ENCODE measurements around the gene HIBCH.
"Not testable (repeated sequence)": the region's sequence is repeated elsewhere in the genome, so short reads cannot be mapped to it uniquely, and the experiment has no call there.

HIBCH gene

DNA sequence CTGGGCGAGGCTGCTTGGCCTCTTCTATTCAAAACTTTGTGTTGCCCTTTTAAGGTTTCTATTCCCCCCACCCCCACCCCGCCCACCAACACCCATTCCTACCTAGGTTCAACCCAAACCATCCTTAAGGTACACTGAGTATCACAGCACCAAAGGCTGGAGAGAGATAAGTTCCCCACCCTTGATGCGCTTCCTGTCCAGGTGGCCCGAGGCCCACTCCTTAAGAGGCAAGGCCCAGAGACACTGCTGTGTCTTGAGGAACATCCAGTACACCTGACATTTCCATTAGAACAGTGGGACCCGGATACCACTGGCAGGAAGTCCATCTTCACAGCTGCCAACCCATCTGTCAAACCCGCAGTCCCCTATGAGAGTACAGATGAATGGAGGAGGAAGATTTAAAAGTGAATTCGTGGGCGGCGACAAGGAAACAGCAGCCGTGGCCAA lies 23.5 kb upstream of the HIBCH start:
- DNase-seq (ENCODE audit: low read depth in 4 of 4, low spot score in 1 of 4), result no peak

DNA sequence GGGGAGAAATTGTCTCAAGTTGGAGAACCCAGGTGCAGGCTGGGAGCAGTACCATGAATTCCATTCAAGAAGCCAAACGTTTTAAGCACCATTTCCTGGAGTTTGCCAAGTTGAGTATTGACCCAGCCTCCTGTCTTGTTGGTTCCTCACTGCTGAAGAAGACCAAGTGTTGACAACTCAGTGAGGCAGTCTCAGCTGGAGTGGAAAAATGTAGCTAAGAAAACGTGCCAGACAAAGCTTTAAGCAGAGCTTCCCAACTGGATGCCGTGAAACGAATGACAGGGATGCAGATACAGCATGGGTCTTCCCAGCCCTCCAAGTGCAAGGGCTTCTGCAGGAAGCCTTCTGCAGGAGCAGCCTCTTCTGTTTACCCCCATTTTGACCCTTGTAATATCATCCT lies 23.0 kb upstream of the HIBCH start:
- no peak for DNase-seq (ENCODE audit: low read depth in 4 of 4, low spot score in 1 of 4)

DNA sequence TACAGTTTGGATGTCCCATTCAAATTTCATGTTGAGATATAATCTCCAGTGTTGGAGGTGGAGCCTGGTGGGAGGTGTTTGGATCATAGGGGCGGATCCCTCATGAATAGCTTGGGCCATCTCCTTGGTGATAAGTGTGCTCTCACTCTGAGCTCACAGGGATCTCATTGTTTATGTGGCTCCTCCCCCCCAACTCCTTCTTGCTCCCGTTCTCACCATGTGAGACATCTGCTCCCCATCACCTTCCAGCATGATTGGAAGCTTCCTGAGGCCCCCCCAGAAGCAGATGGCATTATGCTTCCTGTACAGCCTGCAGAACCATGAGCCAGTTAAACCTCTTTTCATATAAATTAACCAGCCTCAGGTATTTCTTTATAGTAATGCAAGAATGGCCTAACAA lies 20.7 kb upstream of the HIBCH start:
- DNase-seq (ENCODE audit: low read depth in 4 of 4, low spot score in 1 of 4), result no peak

DNA sequence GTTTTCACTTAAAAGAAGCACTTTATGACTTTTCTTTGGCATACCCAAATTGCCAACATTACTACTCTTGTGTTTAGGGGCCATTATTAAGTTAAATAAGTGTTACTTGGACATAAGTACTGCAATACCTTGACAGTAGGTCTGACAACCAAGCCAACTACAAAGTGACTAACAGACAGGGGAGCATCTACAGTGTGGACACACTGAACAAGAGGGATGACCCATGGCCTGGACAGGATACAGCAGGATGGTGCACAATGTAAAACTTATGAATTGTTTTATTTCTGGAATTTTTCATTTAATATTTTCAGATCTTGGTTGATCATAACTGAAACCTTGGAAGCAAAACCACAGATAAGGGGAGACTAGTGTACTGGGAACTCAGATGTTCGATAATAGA lies 19.8 kb upstream of the HIBCH start:
- no peak for DNase-seq (ENCODE audit: low read depth in 4 of 4, low spot score in 1 of 4)

DNA sequence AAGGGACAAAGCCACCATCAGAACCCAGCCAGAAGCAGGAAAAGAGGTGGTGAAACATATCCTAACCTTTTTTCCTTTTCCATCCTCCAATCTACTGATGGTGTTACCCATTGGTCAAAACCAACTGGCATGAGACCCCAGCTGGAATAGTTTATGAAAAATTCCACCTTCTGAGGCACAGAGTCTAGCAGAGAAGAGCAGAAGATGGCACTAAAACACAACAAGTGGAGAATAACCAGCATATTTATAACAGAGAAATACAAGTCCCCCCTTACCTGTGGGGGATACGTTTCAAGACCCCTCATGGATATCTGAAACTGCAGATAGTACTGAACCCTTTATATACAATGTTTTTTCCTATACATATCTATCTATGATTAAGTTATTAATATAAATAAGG lies 18.8 kb upstream of the HIBCH start:
- no peak for DNase-seq (ENCODE audit: low read depth in 4 of 4, low spot score in 1 of 4)

DNA sequence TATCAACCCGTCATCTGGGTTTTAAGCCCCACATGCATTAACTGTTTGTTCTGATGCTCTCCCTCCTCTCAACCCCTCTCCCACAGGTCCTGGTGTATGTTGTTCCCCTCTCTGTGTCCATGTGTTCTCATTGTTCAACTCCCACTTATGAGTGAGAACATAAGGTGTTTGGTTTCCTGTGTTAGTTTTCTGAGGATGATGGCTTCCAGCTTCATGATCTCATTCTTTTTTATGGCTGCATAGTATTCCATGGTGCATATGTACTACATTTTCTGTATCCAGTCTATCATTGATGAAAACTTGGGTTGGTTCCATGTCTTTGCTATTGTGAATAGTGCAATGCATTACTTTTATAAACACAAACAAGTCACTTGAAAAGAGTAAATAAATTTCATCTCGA lies 16.8 kb upstream of the HIBCH start:
- no peak for DNase-seq (ENCODE audit: low read depth in 4 of 4, low spot score in 1 of 4)

DNA sequence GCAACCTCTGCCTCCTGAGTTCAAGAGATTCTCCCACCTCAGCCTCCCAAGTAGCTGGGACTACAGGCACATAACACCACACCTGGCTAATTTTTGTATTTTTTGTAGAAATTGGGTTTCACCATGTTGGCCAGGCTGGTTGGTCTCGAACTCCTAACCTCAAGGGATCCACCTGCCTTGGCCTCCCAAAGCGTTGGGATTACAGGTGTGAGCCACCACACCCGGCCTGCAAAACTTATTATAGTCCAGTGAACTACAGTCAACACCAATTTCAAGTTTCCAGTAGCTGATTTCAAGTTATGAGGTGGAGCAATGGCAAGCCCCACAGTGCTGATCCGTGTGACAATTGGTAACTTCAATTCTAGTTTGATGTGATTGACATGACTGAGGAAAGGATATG lies 16.0 kb upstream of the HIBCH start:
- not testable (repeated sequence) for DNase-seq (ENCODE audit: low read depth in 4 of 4, low spot score in 1 of 4)

DNA sequence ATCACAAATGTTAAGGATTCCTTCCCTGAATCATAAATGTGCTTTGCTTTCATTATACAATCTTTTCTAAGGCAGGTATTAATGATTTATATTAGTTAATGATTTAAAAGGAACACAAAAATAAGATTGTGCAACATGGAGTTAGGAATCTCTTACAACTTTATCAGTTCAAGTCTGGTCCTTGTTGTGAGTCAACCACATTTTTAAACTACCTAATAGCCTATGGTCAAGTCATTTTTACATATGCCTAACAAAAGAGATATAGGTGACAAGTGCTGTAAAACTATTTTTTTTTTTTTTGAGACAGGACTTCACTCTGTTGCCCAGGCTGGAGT lies 15.6 kb upstream of the HIBCH start:
- no peak for DNase-seq (ENCODE audit: low read depth in 4 of 4, low spot score in 1 of 4)

DNA sequence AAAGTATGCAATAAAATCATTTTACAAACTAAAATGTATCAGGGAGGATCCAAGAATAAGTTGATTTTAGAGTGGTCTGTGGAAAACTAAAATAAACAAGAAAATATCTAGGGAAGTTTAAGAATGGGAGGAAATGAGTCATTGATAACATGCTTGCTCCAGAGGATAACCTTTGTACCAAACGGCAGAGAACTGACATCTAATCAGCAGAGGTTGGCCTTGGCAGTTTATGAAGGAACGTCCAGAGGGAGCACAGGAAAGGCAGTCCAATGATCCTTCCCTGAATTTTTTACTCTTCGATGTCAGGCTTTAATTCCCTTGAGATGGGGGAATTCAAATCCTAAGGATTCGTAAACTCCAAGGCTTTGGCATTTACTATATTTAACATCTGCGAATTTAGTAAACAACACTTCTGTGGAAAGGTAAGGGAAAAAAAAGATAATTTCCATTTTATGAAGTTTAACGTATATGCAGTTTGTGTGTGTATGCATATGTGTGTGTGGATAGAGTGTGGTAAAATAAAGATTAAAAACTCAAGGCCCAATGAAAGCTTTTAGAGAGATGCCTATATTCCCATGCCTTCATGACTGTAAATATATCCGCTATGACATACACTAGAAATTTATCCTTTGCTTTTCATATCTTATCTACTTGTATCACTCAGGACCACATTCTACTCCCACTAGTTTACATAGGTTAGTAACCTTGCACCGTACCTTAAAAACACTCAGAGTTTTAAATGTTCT lies 15.0 kb upstream of the HIBCH start:
- no peak for DNase-seq (ENCODE audit: low read depth in 4 of 4, low spot score in 1 of 4)

DNA sequence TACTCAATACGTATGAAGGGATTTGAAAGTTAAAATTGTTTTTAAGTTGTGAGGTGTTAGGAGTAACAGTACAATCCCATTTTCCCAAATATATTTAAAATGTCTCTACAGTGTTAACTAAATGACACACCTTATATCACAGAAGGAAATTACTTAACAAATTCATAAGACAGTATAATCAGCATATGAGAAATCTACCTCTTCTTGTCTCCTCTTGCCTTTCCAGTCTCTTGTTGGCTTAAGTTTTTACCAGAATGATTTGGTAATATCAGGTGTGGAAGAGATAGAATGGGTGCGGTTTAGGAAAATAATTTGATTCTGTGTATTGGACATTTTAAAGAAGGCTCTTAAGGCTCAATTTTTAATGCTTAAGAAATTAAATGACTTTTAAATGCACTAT lies 14.3 kb upstream of the HIBCH start:
- no peak for DNase-seq (ENCODE audit: low read depth in 4 of 4, low spot score in 1 of 4)

DNA sequence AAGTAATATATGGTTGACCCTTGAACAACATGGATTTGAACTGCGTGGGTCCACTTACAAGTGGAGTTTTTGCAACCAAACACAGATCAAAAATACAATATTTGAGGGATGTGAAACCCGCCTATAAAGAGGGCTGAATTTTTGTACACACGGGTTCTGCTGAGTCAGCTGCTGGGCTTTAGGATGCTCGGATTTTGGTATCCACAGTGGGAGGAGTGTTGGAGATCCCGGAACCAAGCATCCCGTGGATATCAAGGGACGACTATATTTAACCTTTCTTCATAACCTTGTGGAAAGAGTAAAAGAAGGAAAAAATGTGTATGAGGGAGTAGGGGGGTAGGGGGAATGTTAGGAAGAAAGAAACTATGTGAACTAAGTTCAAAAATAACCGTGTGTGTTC lies 13.8 kb upstream of the HIBCH start:
- DNase-seq (ENCODE audit: low read depth in 4 of 4, low spot score in 1 of 4), result no peak

DNA sequence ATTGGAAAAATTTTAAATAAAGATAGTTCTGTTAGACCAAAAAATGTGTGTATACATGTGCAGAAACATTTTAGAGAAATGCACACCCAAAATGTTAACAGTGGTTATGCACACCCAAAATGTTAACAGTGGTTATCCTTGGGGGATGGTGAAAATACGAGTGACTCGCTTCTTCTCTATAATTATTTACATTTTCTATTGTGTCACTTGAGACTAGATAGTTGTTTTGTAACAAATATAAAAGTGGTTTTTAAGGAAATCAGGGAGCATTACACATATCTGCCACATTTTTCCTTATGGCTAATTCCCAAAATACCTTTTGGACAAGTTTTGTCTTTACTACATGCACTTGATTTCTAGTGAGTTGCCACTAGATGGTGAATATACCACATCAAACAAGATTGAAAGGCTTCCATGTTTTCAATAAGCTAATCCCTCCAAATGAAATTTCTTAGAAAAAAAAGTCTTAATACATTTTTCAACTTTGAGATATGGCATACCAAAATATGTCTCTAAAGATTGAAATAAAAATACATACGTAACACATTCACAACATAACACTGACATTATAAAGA lies 9.0 kb upstream of the HIBCH start:
- no peak for DNase-seq (ENCODE audit: low read depth in 4 of 4, low spot score in 1 of 4)

DNA sequence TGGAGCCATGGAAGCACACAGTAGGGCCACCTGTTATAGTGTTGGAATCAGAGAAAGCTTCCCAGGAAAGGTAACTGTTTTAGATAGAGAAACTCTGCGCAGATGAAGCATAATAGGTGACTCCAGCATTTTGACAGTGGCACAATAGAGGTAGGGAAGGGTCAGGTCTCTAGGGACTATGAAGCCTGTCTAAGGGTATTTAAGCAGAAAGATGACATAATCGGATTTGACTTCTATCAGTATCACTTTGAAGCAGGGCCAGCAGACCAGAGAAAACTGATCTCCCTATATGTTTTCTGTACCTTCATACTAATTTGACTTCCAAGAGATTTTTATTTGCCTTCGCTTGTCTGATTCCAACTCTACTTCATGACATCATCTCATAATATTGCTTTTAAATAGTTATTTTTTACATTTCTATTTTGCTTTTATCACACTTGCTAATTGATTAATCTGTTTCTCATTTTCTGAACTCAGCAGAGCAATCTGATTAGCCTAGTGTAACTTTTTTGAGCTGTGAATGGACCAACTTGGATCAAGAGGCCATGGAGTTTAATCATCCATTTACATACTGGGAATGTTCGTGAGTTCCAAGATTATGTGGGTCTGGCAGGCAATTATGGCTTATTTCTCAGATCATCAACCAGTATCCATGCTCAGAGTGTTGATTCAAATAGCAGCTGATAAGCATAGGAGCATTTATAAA lies 8.4 kb upstream of the HIBCH start:
- DNase-seq (ENCODE audit: low read depth in 4 of 4, low spot score in 1 of 4), result no peak

DNA sequence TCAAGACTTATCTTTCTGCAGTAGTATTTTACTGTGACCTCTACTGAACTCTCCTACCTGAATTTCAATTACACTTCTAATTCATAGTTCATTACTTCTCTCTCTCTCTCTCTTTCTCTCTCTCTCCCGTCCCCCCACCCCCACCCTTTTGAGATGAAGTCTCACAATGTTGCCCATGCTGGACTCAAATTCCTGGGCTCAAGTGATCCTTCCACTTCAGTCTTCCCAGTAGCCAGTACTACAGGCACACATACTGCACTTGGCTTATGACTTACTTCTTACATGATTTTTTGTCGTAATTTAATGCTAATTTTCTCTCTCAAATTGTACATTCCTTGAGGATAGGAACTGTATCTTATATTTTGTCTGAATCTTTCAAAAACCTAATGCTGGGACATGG lies 6.0 kb upstream of the HIBCH start:
- DNase-seq (ENCODE audit: low read depth in 4 of 4, low spot score in 1 of 4), result no peak

DNA sequence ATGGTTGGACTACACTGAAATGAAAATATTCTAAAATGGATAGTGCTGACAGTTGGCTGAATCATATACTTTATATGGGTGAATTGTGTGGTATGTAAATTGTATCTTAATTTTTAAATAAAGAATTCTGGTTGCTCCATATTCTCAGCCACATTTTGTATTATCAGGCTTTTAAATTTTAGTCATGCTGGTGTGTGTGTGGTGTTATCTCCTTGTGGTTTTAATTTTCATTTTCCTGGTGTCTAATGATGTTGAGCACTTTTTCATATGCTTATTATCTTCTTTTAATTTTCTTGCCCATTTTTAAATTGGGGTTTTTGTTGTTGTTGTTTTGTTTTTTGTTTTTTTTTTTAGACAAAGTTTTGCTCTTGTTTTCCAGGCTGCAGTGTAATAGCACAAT lies 3.8 kb upstream of the HIBCH start:
- no peak for DNase-seq (ENCODE audit: low read depth in 4 of 4, low spot score in 1 of 4)

DNA sequence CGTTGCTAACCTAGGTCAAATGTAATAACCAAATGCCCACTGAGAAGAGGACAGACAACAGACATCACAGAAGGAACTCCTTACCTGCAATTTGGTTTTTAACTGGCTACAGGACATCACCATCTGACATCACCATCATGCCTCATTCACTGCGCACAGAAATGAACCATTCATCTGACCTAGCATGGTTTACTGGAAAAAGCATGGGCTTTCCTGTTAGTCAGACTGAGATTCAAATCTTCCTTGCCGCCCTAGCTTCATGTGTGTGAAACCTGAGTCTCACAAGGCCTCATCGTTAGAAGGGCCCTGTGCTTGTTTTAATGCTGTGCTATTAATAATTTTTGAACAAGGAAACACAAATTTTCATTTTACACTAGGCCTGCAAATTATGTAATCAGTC lies 1.1 kb upstream of the HIBCH start:
- DNase-seq (ENCODE audit: low read depth in 4 of 4, low spot score in 1 of 4), result peak in 1 of 4 experiments; percentile 28

DNA sequence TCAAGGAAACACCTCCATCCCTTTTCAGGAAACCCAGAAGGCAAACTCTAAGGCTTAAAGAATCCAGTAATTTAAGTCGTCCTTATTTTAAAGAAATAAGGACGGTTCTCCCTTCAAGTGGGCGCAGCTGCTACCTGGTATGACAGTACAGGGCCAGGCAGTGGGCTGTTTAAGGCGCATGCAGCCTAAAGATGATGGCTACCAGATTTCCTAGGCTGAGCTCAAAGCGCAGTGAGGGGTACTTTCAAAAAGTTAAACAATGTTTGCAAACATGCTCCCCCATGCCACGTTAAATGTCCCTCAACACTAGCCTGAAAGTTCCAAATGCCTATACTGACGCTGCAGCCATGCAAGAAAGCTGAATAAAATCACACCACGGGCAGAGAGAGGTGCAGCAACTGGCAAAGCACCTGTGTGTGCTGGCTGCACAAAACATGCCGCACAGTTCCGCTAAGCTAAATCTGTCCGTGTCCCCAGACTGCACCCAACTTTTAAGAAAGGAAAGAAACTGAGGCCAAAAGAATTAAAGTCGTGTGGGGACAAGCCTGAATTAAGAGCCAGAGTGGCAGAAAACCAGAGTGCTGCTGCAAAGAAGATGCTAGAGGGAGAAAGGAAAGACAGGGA lies 583 bp downstream of the HIBCH start:
- DNase-seq (ENCODE audit: low read depth in 4 of 4, low spot score in 1 of 4), result no peak

DNA sequence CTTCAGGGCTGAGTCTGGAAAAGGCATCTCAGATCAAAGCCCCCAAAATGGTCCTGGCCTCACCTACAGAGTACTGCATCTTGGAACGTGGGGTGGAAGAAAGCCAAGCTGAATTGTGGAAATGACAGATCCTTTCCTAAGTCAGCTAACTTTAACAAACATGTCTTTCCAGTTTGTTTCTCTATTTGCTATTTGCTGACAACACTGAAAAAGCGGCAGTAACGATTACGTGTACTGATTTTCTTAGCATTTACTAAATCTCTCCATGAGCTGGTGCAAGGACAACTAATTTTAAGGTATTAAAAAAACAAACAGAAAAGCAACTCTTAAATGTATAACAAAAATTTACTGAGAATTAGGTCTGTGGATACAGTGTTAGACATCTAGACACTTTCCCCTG lies 1.1 kb downstream of the HIBCH start:
- no peak for DNase-seq (ENCODE audit: low read depth in 4 of 4, low spot score in 1 of 4)

DNA sequence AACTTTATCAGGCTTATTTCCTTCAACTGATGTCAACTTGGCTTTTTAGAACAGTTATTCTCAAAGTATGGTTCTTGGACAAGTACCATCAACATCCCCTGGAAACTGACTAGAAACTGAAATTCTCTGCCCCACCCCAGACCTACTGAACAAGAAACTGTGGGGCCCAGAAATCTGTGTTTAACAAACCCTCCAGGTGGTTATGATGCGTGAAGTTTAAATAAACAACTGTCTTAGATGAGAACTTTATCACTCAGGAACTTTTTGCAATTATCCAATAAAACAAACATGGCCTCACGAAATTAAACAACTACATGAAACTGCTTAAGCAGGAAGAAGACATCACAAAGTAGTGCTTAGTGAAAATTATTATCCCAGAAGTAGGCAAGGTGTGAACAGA lies 4.4 kb downstream of the HIBCH start:
- no peak for DNase-seq (ENCODE audit: low read depth in 4 of 4, low spot score in 1 of 4)

DNA sequence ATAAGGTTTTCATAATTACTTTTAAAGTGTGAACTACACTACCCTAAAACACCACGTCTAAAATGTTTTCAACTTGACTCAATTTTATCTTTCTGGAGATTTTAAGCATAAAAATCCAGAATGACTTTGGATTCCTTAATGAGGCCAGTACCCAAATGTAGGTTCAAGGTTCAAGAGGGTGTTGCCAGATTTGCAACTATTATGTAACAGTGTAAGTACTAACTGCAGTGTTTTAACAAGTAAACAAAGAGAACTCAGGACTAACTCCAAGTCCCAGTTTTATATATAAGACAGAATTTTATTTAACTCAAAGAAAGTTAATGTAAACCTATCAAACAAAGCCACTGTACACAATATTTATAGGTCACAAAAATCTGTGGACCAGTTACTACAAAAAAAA lies 5.7 kb downstream of the HIBCH start:
- DNase-seq (ENCODE audit: low read depth in 4 of 4, low spot score in 1 of 4), result no peak

DNA sequence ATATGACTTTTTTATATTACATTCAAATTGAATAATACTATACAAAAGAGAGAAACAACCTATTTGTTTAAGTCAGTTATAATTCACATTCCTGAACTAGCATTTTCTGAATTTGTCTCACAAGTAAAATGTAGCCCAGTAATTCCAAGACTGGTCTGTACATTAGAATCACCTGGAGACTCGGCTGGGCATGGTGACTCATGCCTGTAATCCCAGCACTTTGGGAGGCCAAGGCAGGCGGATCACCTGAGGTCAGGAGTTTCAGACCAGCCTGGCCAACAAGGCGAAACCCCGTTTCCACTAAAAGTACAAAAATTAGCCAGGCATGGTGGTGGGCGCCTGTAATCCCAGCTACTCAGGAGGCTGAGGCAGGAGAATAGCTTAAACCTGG lies 7.0 kb downstream of the HIBCH start:
- not testable (repeated sequence) for DNase-seq (ENCODE audit: low read depth in 4 of 4, low spot score in 1 of 4)

DNA sequence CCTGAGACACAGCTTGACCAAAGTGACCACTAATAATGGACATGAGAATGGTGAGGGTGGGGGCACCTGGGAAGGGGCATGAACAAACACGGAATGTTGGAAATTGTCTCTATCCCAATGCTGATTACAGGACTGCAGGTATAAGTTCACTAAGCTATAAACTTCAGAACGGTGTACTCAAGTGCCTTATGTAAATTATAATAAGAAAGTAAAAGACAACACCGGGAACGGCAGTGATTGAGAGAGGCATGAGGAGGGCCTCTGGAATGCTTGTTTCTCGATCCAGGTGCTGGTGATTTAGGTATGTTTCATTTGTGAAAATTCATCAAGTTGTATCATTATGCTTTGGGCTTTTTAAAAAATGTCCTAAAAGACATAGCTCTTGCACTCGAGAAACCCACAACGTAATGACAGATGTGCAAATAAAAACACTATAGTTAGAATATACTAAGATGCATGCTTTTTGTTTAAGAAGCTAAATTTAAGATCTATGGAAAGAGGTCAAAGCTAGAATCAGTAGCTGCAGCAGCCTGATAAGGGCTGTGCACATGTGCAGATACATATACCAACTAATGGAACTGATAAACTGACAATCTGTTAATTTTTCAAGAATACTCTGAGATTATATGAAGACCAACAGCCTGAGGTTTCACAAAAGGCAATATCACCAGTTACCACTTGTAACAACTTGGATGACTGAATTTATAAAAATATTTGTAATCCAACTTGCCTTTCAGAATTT lies 7.6 kb downstream of the HIBCH start:
- no peak for DNase-seq (ENCODE audit: low read depth in 4 of 4, low spot score in 1 of 4)

All from stimulated activated CD4-positive, alpha-beta T cell treated with anti-CD3 and anti-CD28 coated beads, Interleukin-1b, Interleukin-23, amount 100 ng/mL, for 24 hours (primary cell).